Measurements from ENCODE around the gene KCNJ3. TPM values are rescaled to one million over a fixed set of nuclear protein-coding genes. Genes with fewer than 3 reads are reported as not detected.
A peak's percentile ranks its signal among the peaks of the same experiment; 100 is the strongest.

Gene KCNJ3
- total and polyA plus RNA-seq, 8 donors = 0.10 to 0.65 (median 0.25) TPM; not detected in 1

DNA sequence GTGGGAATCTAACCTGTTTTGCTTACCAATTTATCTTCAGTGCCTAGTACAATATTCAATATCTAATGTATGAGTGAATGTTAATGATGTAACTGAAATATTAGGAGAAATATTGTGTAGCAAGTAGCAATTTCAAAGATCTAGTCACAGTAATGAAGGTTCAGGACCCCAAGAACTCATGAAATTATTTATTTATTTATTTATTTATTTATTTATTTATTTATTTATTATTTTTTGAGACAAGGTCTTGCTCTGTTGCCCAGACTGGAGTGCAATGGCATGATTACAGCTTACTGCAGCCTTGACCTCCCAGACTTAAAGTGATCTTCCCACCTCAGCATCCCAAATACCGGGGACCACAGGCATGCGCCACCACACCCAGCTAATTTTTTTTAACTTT lies 126.9 kb downstream of the KCNJ3 start:
- no peaks in the 10 kb centered on the region for H3K36me3 ChIP-seq
- no peaks in the 10 kb centered on the region for H3K4me1 ChIP-seq
- no peak overlapping the region for H3K4me3 ChIP-seq
- DNase-seq (no peak), ATAC-seq (no peak)
- H3K27me3 ChIP-seq = no peaks in the 10 kb centered on the region
- no peaks in the 10 kb centered on the region for H3K9me3 ChIP-seq
- H3K27ac ChIP-seq = no peak overlapping the region
- intact Hi-C loops (cut with DNase I) = no loop called here
- TF ChIP-seq CTCF (IDR thresholded peaks at IDR 0.05) = no peak

GRCh38 chr2:154826827-154827226 lies 128.3 kb downstream of the KCNJ3 start:
- Histone ChIP-seq H3K27me3 (no peaks in the 10 kb centered on the region), H3K4me1 (no peaks in the 10 kb centered on the region), H3K36me3 (no peaks in the 10 kb centered on the region), H3K9me3 (no peaks in the 10 kb centered on the region), H3K4me3 (no peak overlapping the region), H3K27ac (no peak overlapping the region)
- intact Hi-C loops (cut with DNase I) = no loop called here
- no peak for TF ChIP-seq CTCF (IDR thresholded peaks at IDR 0.05)
- ATAC-seq = no peak
- DNase-seq = no peak

GRCh38 chr2:154827286-154827685 lies 128.8 kb downstream of the KCNJ3 start:
- DNase-seq (no peak), ATAC-seq (no peak)
- Histone ChIP-seq H3K4me1 (no peaks in the 10 kb centered on the region), H3K36me3 (no peaks in the 10 kb centered on the region), H3K27ac (no peak overlapping the region), H3K9me3 (no peaks in the 10 kb centered on the region), H3K4me3 (no peak overlapping the region), H3K27me3 (no peaks in the 10 kb centered on the region)
- TF ChIP-seq CTCF (IDR thresholded peaks at IDR 0.05) = no peak
- intact Hi-C loops (cut with DNase I) = no loop called here

DNA sequence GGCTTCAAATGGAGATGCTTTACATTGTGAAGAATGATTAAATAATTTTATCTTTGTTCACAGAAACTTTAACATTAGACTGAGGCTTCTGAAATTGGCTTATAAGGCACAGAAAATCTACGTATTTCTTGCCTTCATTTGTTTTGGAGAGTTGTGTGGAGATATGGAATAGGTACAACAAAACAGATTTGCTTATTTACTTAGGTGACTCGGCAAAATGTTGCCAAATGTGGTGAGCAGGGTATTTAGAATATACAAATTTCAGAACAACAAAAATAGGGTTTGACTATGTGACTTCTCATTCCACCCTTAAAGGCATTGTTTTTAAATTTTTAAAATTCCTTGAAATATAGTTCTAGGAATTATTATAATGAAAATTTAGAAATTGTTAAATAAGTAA lies 134.2 kb downstream of the KCNJ3 start:
- no peak for TF ChIP-seq CTCF (IDR thresholded peaks at IDR 0.05)
- Histone ChIP-seq H3K36me3 (no peaks in the 10 kb centered on the region), H3K27me3 (no peaks in the 10 kb centered on the region), H3K27ac (no peak overlapping the region), H3K9me3 (no peaks in the 10 kb centered on the region), H3K4me1 (no peaks in the 10 kb centered on the region), H3K4me3 (no peak overlapping the region)
- ATAC-seq (no peak), DNase-seq (no peak)
- intact Hi-C loops (cut with DNase I) = no loop called here

DNA sequence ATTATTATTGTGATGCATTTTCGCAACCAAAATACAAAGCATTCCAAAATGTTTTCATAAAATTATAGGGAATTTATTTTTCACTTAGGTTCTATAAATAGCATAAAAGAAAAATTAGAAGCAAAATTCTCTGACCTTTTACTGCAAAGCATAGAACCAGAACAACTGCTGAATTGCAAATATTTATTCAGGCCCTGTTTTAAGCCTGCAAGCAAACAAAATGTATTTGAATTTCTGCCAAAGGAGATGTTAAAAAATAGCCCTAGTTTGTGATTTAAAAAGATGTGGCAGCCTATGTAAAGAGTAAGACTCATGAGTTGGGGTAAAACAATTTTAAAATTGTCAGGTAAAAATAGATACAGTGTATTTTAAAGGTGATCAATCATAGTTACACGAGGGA lies 138.1 kb downstream of the KCNJ3 start:
- no peak for ATAC-seq
- intact Hi-C loops (cut with DNase I) = no loop called here
- Histone ChIP-seq H3K27ac (no peak overlapping the region), H3K4me1 (no peaks in the 10 kb centered on the region), H3K9me3 (peaks cover 0 to 6% of the 10 kb centered on the region in 2 donors), H3K4me3 (no peak overlapping the region), H3K27me3 (no peaks in the 10 kb centered on the region), H3K36me3 (no peaks in the 10 kb centered on the region)
- TF ChIP-seq CTCF (IDR thresholded peaks at IDR 0.05) = no peak
- peak in 1 of 4 donors; percentile 25 for DNase-seq
